ENCODE results near the gene SYT10.
"Not testable (repeated sequence)": the region's sequence is repeated elsewhere in the genome, so short reads cannot be mapped to it uniquely, and the experiment has no call there.

Gene SYT10

GRCh38 chr12:33331961-33332398 is 107.6 kb downstream of the SYT10 start:
- DNase-seq: not testable (repeated sequence)

- no peak for DNase-seq
Measured at GRCh38 chr12:33330940-33331339, 108.7 kb downstream of the SYT10 start.

All from left hindlimb (tissue), 1 donor.